ENCODE data around the gene KCNT1. TPM values are rescaled to one million over a fixed set of nuclear protein-coding genes. Genes with fewer than 3 reads are reported as not detected.

Gene KCNT1
- polyA plus RNA-seq, 1 experiment: not detected

- H3K4me3 ChIP-seq (ENCODE audit: low read depth, low read length): no peak overlapping the region
- no peaks in the 10 kb centered on the region; the same call in 1 of the 2 replicates for H3K9me3 ChIP-seq (ENCODE audit: control insufficient read depth, insufficient read depth, low read length)
- H3K27me3 ChIP-seq (ENCODE audit: control insufficient read depth, insufficient read depth, low read length): peaks cover 3% of the 10 kb centered on the region
- no peak overlapping the region for H3K27ac ChIP-seq (ENCODE audit: low read depth, low read length)
- POLR2A ChIA-PET: interaction anchor here (0.6 kb wide), 1 partner anchor 12 kb away, joined by 6 read pairs; no protein-coding TSS in a partner anchor
- DNase-seq (ENCODE audit: low read depth, low spot score): no peak
- no peak for TF ChIP-seq CTCF (IDR thresholded peaks at IDR 0.05; ENCODE audit: low read depth, low read length)
- CTCF ChIA-PET: no interaction called here
These were observed 43.8 kb downstream of the KCNT1 start for GRCh38 chr9:135745686-135746324.

- H3K27ac ChIP-seq (ENCODE audit: low read depth, low read length): no peak overlapping the region
- POLR2A ChIA-PET: no interaction called here
- no peaks in the 10 kb centered on the region; the same call in 1 of the 2 replicates for H3K9me3 ChIP-seq (ENCODE audit: control insufficient read depth, insufficient read depth, low read length)
- DNase-seq (ENCODE audit: low read depth, low spot score): no peak
- TF ChIP-seq CTCF (IDR thresholded peaks at IDR 0.05; ENCODE audit: low read depth, low read length): no peak
- CTCF ChIA-PET: no interaction called here
- H3K27me3 ChIP-seq (ENCODE audit: control insufficient read depth, insufficient read depth, low read length): peaks cover 3% of the 10 kb centered on the region
- no peak overlapping the region for H3K4me3 ChIP-seq (ENCODE audit: low read depth, low read length)
These were observed 44.6 kb downstream of the KCNT1 start for GRCh38 chr9:135746565-135746964.

- peaks cover 3% of the 10 kb centered on the region for H3K27me3 ChIP-seq (ENCODE audit: control insufficient read depth, insufficient read depth, low read length)
- ChIA-PET POLR2A (no interaction called here), CTCF (no interaction called here)
- no peak for DNase-seq (ENCODE audit: low read depth, low spot score)
- no peaks in the 10 kb centered on the region; the same call in 1 of the 2 replicates for H3K9me3 ChIP-seq (ENCODE audit: control insufficient read depth, insufficient read depth, low read length)
- TF ChIP-seq CTCF (IDR thresholded peaks at IDR 0.05; ENCODE audit: low read depth, low read length): no peak
- H3K4me3 ChIP-seq (ENCODE audit: low read depth, low read length): no peak overlapping the region
- no peak overlapping the region for H3K27ac ChIP-seq (ENCODE audit: low read depth, low read length)
These were observed 45.3 kb downstream of the KCNT1 start for GRCh38 chr9:135747311-135747710.

- Histone ChIP-seq H3K4me3 (ENCODE audit: low read depth, low read length) (no peak overlapping the region), H3K27ac (ENCODE audit: low read depth, low read length) (no peak overlapping the region), H3K9me3 (ENCODE audit: control insufficient read depth, insufficient read depth, low read length) (no peaks in the 10 kb centered on the region; the same call in 1 of the 2 replicates), H3K27me3 (ENCODE audit: control insufficient read depth, insufficient read depth, low read length) (peaks cover 3% of the 10 kb centered on the region)
- DNase-seq (ENCODE audit: low read depth, low spot score): no peak
- ChIA-PET CTCF (no interaction called here), POLR2A (no interaction called here)
- no peak for TF ChIP-seq CTCF (IDR thresholded peaks at IDR 0.05; ENCODE audit: low read depth, low read length)
These were observed 46.7 kb downstream of the KCNT1 start for GRCh38 chr9:135748676-135749075.

GRCh38 chr9:135749171-135750045, 47.4 kb downstream of the KCNT1 start:
- no peaks in the 10 kb centered on the region; the same call in 1 of the 2 replicates for H3K9me3 ChIP-seq (ENCODE audit: control insufficient read depth, insufficient read depth, low read length)
- no peak overlapping the region for H3K27ac ChIP-seq (ENCODE audit: low read depth, low read length)
- H3K4me3 ChIP-seq (ENCODE audit: low read depth, low read length): no peak overlapping the region
- ChIA-PET CTCF (no interaction called here), POLR2A (no interaction called here)
- TF ChIP-seq CTCF (IDR thresholded peaks at IDR 0.05; ENCODE audit: low read depth, low read length): no peak
- DNase-seq (ENCODE audit: low read depth, low spot score): no peak
- H3K27me3 ChIP-seq (ENCODE audit: control insufficient read depth, insufficient read depth, low read length): peaks cover 3% of the 10 kb centered on the region

Data from AG04450 (cell line).